MM.1S (cell line): Measurements from ENCODE around the gene BLM.

ENCODE experiments used
- EZH2 ChIP-seq: fragments of 300-600 bp; sonication (generic); optimal IDR thresholded peaks from 2 replicates; pipeline ENCODE3; 2017; ENCODE audit warnings: low read depth, mild to moderate bottlenecking, antibody characterized with exemption, low read length, mixed read lengths
- TF ChIP-seq, protein P1 (sequence below): fragments of 300-600 bp; sonication (generic); IDR thresholded peaks from 2 replicates; pipeline ENCODE4 v1.5.1; 2016; ENCODE audit warnings: antibody characterized with exemption, low read length, mixed read lengths

GRCh38 chr15:90684281-90684680, 32.9 kb upstream of the BLM start:
- TF ChIP-seq, protein P1, sequence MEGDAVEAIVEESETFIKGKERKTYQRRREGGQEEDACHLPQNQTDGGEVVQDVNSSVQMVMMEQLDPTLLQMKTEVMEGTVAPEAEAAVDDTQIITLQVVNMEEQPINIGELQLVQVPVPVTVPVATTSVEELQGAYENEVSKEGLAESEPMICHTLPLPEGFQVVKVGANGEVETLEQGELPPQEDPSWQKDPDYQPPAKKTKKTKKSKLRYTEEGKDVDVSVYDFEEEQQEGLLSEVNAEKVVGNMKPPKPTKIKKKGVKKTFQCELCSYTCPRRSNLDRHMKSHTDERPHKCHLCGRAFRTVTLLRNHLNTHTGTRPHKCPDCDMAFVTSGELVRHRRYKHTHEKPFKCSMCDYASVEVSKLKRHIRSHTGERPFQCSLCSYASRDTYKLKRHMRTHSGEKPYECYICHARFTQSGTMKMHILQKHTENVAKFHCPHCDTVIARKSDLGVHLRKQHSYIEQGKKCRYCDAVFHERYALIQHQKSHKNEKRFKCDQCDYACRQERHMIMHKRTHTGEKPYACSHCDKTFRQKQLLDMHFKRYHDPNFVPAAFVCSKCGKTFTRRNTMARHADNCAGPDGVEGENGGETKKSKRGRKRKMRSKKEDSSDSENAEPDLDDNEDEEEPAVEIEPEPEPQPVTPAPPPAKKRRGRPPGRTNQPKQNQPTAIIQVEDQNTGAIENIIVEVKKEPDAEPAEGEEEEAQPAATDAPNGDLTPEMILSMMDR, result no peak
- TF ChIP-seq EZH2, result no peak
